DMS 273 treated with DMSO at 0.1 percent for 48 hours (cell line): Measurements from ENCODE around the gene GRM1.

ENCODE experiments used
- DNase-seq: peaks from one replicate; lab custom pipeline; 2025; lab: John Stamatoyannopoulos, UW

Gene GRM1

GRCh38 chr6:146335336-146335735, 306.5 kb downstream of the GRM1 start:
- no peak for DNase-seq

- DNase-seq = no peak
Measured at GRCh38 chr6:146336191-146336590, 307.3 kb downstream of the GRM1 start.

- DNase-seq = no peak
Measured at GRCh38 chr6:146337376-146337775, 308.5 kb downstream of the GRM1 start.

DNA sequence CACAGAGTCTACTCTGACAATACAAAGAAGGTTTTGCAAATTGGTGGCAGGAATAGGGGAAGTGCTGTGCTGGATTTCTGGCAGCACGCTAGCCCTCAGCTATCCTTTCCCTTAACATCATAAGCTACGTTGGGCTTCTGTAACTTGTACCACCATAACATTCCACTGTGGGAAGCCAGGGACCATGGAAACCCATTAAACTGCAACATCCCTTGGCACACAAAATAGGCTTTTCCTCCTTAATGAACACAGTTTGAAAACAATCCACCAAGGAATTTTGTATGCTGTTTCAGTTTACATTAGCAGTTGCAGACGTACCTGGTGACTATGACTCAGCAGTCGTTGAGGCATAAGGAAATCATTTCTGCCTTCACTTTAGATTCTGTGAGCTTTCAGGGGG, 310.9 kb downstream of the GRM1 start:
- DNase-seq = no peak

GRCh38 chr6:146341493-146342230, 312.8 kb downstream of the GRM1 start:
- no peak for DNase-seq

DNA sequence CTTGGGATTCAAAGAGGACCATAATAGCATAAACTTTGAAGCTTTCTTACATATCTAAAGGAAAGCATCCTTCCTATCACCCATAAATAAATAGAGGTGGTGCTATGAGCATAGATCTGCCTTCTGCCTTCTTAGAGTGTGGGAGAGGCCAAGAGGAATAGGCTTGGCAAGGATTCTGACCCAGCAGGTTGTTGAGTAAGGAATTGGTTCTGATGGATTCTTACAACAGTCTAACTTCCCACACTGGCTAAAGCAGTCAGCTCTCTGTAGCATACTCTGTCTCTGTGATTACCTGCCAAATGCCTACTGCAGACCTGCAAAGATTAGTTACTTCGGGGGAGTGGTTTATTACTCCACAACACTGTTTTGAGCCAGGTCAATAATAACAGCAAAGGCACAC, 316.7 kb downstream of the GRM1 start:
- no peak for DNase-seq

DNA sequence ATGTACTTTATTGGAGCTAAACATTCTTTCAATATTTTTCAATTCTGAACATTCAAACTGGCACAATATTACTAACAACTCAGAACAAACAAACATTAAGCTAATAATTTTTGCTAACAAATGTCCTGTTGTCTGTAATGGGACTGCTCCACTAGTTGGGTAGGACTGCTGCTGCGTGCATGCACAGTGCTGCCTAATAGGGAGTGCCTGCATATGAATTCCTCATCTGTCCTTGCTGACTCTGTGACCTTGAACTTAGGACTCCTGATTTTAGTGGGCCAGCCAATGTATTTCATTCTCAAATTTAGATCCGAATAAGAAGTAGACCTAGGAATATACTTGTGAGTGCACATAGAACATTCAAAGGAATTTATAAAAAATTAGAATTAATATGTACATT, 318.2 kb downstream of the GRM1 start:
- no peak for DNase-seq

GRCh38 chr6:146347690-146348089, 318.8 kb downstream of the GRM1 start:
- no peak for DNase-seq

- no peak for DNase-seq
Measured at GRCh38 chr6:146351018-146351417, 322.2 kb downstream of the GRM1 start.

DNA sequence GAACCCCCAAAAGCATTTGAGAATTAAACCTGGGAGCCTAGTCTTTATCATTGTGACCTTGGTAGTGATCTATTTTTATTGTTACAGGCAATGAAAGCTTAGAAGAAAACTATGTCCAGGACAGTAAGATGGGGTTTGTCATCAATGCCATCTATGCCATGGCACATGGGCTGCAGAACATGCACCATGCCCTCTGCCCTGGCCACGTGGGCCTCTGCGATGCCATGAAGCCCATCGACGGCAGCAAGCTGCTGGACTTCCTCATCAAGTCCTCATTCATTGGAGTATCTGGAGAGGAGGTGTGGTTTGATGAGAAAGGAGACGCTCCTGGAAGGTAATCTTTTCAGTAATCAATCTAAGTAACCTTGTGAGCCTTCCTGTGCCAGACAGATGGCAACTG, 323.3 kb downstream of the GRM1 start:
- no peak for DNase-seq

DNA sequence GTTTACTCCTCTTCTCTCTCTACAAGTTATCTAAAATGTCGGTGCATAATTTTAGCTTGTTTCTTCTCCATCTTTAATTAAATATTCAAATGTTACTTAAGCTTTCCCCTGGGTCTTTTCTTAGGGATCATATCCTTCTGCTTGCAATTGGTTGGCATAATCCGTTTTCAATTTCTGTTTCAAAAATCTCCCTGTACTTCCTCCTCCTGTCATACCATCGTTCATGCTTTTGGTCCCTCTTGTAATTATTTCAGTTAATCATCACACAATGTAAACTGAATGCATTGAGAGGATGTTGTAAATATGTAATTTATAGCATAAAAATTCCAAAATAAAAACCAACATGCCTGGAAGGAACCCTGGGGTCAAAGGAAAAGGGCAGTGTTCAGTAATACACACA, 325.6 kb downstream of the GRM1 start:
- DNase-seq = no peak

DNA sequence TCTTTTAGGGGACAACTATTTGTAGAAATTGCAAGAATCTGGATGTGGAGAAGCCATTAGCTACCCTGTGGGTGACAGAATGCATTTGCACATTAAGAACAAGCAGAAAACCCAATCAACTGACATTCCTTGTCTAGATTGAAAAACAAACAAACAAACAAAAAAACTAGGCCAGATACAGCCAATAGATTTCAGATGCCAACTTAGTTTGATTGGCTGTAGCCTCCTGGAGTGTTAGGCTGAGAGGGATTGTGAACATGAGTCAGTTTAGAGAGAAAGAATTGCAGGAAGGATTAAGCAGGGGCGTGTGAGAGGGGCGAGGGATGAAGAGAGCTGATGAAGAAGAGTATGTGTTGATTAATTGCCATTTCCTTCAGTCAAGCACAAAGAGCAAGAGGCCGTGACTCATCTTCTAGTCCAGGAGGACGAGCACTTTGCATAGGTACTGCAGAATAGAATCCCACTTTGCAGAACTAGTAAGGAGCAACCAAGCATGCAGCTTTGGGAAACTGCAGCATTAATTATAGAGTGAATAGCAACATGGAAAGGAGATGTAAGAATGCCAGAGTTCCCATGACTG, 326.7 kb downstream of the GRM1 start:
- no peak for DNase-seq

- no peak for DNase-seq
Measured at GRCh38 chr6:146357578-146358430, 328.9 kb downstream of the GRM1 start.

DNA sequence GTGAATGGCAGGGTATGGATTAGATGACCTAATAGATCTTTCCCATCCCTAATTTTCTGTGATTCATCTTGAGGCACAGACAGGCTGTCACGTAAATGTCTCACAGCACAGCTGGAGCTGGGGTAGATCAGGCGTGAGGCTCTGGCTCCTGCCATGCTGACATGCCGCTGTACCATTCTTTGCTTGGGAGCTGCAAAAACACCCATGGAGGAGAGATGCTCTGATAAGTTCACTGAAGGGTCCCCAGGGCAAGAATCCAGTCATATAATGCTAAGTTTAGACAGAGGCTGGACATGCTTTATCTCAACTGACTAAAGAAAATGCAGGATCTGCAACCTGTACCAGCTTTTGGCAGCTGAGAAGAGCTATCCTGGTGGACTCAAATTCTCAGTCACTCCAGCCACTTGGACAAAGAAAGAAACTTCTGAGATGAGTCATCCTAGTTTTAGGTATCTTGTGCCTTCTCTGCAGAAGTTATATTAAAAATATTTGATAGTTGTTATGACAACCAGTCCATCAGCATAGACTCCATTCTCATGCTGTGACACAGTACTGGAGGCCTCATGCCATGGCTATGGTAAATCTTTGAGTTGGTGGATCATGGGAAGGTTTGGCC, 329.7 kb downstream of the GRM1 start:
- no peak for DNase-seq

DNA sequence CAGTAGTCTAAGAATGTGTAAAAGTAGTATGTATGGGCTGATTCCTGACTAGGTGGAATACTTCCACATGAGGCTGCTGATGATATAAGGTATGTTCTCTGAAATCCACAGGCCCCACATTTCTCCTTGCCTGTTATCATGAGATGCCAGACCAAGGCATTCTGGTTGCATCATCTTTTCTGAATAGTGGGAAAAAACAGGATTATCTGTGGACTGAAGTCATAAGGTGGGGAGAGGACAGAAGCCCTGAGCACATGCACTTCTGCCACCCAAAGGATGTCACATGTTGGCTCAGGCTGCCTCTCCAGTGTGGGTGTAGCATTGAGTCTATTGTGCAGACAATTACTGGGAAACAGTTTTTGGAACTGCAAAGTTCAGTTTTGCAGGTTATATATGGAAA, 330.3 kb downstream of the GRM1 start:
- no peak for DNase-seq

GRCh38 chr6:146361128-146361924, 332.5 kb downstream of the GRM1 start:
- no peak for DNase-seq

GRCh38 chr6:146363838-146364607, 335.2 kb downstream of the GRM1 start:
- no peak for DNase-seq

- DNase-seq = no peak
Measured at GRCh38 chr6:146364816-146365594, 336.1 kb downstream of the GRM1 start.

DNA sequence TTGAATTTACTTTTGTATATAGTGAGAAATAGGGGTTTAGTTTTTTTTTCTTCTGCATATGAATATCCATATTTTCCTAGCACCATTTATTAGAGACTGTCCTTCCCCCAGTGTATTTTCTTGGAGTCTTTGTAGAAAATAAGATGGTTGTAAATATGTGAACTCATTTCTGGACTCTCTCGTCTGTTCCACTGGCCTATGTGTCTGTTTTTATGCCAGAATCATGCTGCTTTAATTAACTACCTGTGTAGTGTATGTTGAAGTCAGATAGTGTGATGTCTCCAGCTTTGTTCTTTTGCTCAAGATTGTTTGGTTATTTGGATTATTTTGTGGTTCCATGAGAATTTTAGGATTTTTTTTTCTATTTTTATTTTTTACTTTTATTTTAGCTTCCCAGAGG, 338.2 kb downstream of the GRM1 start:
- no peak for DNase-seq

DNA sequence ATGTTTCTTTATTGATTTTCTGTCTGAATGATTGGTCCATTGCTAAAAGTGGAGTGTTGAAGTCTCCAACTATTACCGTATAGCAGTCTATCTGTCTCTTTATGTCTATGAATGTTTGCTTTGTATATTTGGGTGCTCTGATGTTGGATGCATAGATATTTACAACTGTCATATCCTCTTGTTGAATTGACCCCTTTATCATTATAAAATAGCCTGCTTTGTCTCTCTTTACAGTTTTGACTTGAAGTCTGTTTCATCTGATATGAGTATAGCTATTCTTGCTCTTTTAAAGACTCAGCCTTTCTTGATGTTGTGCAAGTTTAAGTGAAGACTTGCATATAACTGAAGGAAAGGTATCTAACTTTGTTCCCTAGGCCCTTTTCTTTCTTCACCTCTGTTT, 341.0 kb downstream of the GRM1 start:
- DNase-seq = no peak
